ENCODE results near the gene KRT38. TPM values are rescaled to one million over a fixed set of nuclear protein-coding genes. Genes with fewer than 3 reads are reported as not detected.

The KRT38 gene
- total and polyA plus RNA-seq, 2 of the 8 experiments (the other 6 are each of a cell fraction or from before 2014, with no cell fraction given): not detected

- Histone ChIP-seq H3K18ac (ENCODE audit: extremely low read depth, low read length) (peak overlapping the region; percentile 12; the same call in 1 of the 2 replicates), H3K9ac (replicated peaks in 1 of 4; ENCODE audit: extremely low read depth in 1 of 4, low read depth in 3 of 4, low read length in 3 of 4) (no peak overlapping the region), H3K27ac (ENCODE audit: low read depth, low read length) (no peak overlapping the region), H4K5ac (ENCODE audit: insufficient read length, low read depth, low read length) (no peak overlapping the region), H3K36me3 (ENCODE audit: control insufficient read depth in 2 of 4, insufficient read depth in 4 of 4, low read length in 3 of 4) (no peaks in the 10 kb centered on the region), H3K56ac (replicated peaks; ENCODE audit: insufficient read length, low read depth, low read length) (no peak overlapping the region), H3K79me1 (ENCODE audit: low read depth, low read length) (no peaks in the 10 kb centered on the region), H2BK5ac (ENCODE audit: low read depth, low read length) (no peak overlapping the region), H3K4ac (replicated peaks; ENCODE audit: insufficient read length, low read depth, low read length) (no peak overlapping the region), H4K91ac (replicated peaks; ENCODE audit: insufficient read length, low read length) (no peak overlapping the region), H3K4me2 (ENCODE audit: insufficient read depth in 1 of 2, low read depth in 2 of 2, low read length in 2 of 2) (no peak overlapping the region), H2BK15ac (ENCODE audit: low read length) (no peak overlapping the region), H4K20me1 (replicated peaks in 1 of 2; ENCODE audit: control insufficient read depth in 1 of 2, insufficient read depth in 2 of 2, low read length in 2 of 2) (no peaks in the 10 kb centered on the region), H2BK20ac (ENCODE audit: low read length) (no peak overlapping the region), H3K14ac (ENCODE audit: insufficient read length) (no peak overlapping the region), H3K4me3 (ENCODE audit: extremely low read depth in 1 of 4, insufficient read depth in 2 of 4, low read depth in 3 of 4, low read length in 4 of 4) (no peak overlapping the region), H3K27me3 (replicated peaks in 1 of 4; ENCODE audit: control insufficient read depth in 3 of 4, extremely low read depth in 1 of 4, insufficient read depth in 3 of 4, low read length in 3 of 4) (no peaks in the 10 kb centered on the region), H3K4me1 (replicated peaks in 1 of 4; ENCODE audit: control insufficient read depth in 3 of 4, insufficient read depth in 4 of 4, low read length in 3 of 4) (no peaks in the 10 kb centered on the region; a peak in 1 of 7 replicates), H2AFZ (ENCODE audit: low read length) (no peak overlapping the region), H3K9me3 (ENCODE audit: insufficient read depth in 2 of 2, low read depth in 1 of 2, low read length in 1 of 2) (no peaks in the 10 kb centered on the region), H3K79me2 (ENCODE audit: control insufficient read depth in 1 of 2, insufficient read depth in 2 of 2, low read length in 2 of 2) (no peaks in the 10 kb centered on the region), H4K8ac (ENCODE audit: extremely low read depth, insufficient read depth, low read length) (no peak overlapping the region), H2BK120ac (replicated peaks; ENCODE audit: low read depth, low read length) (no peak overlapping the region), H2AK5ac (ENCODE audit: low read depth, low read length) (no peak overlapping the region), H3K23ac (ENCODE audit: insufficient read length) (no peak overlapping the region), H3K23me2 (ENCODE audit: low read depth, low read length) (no peaks in the 10 kb centered on the region), H2BK12ac (ENCODE audit: low read depth, low read length) (no peak overlapping the region)
- FAIRE-seq (no peak), DNase-seq (ENCODE audit: low read depth in 1 of 2, low spot score in 2 of 2) (no peak)
- CTCF ChIA-PET (ENCODE audit: partially characterized antibody): interaction anchor here (1.5 to 3.8 kb wide), 2 partner anchors 13 to 19 kb away, joined by 4 to 51 read pairs; no protein-coding TSS in a partner anchor
- POLR2A ChIA-PET (ENCODE audit: partially characterized antibody): no interaction called here
- WGBS, 2 experiments (ENCODE audit: extremely low coverage in 1 of 2, insufficient coverage in 1 of 2, insufficient read length in 1 of 2, insufficient replicate concordance in 2 of 2, low coverage in 1 of 2, low lambda C conversion rate in 2 of 2, missing lambda C conversion rate in 1 of 2): 94% methylated on average over 4 of the region's 4 CpGs; no CpG with 5 or more reads in 1 of the 2 experiments
- no peak for TF ChIP-seq CREB1 (IDR thresholded peaks at IDR 0.05)
- no peak for TF ChIP-seq CTCF (IDR thresholded peaks at IDR 0.05; ENCODE audit: control extremely low read depth in 1 of 3, insufficient read depth in 1 of 3, low read depth in 1 of 3, low read length in 3 of 3)
- no peak for TF ChIP-seq E2F6 (IDR thresholded peaks at IDR 0.05)
- no peak for TF ChIP-seq JUN (IDR thresholded peaks at IDR 0.05; ENCODE audit: low read depth, low read length)
- no peak for TF ChIP-seq CEBPB (IDR thresholded peaks at IDR 0.05; ENCODE audit: low read depth, low read length)
- no peak for TF ChIP-seq KDM4A (IDR thresholded peaks at IDR 0.05; ENCODE audit: low read depth, low read length, severe bottlenecking)
- no peak for TF ChIP-seq POLR2A (IDR thresholded peaks at IDR 0.05; ENCODE audit: control extremely low read depth in 1 of 2, low read depth in 2 of 2, low read length in 2 of 2)
- TF ChIP-seq RXRA (IDR thresholded peaks at IDR 0.05; ENCODE audit: insufficient read depth, low read depth, low read length): no peak
- TF ChIP-seq TAF7 (optimal IDR thresholded peaks at IDR 0.05; ENCODE audit: borderline replicate concordance, low read depth, low read length): no peak
- no peak for TF ChIP-seq ASH2L (IDR thresholded peaks at IDR 0.05; ENCODE audit: low read length)
- TF ChIP-seq USF2 (IDR thresholded peaks at IDR 0.05; ENCODE audit: low read length): no peak
Observed at GRCh38 chr17:41419716-41420115, 21.1 kb downstream of the KRT38 start.

Data from H1 (cell line).